GM19043 (cell line): ENCODE results near the gene TRIM28.
"Not testable (repeated sequence)": the region's sequence is repeated elsewhere in the genome, so short reads cannot be mapped to it uniquely, and the experiment has no call there.

Experiments used
- ATAC-seq: cut with Tn5 transposase; IDR thresholded peaks from one replicate; pipeline ENCODE4 v1.9.1; 2021; ENCODE audit warnings: low read depth; ENCODE audit not compliant: unreplicated experiment

The TRIM28 gene

GRCh38 chr19:58518256-58519086, 25.4 kb upstream of the TRIM28 start:
- ATAC-seq, result no peak

GRCh38 chr19:58519087-58519354, 24.8 kb upstream of the TRIM28 start:
- no peak for ATAC-seq

- ATAC-seq, result peak; percentile 67
Observed at GRCh38 chr19:58519355-58520256, 24.3 kb upstream of the TRIM28 start, which contains the start of gene ZBTB45. Gene ZBTB45 (minus strand): TSS chr19:58519810. CDS start chr19:58517673, 2,137 bp downstream.

- ATAC-seq, result no peak
Observed at GRCh38 chr19:58520257-58520599, 23.6 kb upstream of the TRIM28 start.

DNA sequence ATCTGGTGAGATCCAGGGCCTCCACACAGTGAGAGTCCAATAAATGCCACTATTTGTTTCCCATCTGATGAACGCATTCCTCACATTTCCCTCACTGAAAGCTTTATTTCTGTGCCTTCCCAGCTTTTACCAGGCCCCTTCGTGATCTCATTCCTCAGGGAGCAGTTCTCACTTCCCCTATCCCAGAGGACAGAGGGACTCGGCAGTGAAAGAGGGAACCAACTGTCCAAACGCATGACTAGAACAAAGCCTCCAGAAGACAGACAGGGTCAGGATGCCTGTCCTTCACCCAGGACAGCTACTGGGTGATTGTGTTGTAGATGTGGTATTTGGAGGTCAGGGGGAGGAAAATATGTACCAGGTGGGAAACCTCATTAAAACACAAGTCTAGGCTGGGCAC, 22.2 kb upstream of the TRIM28 start:
- no peak for ATAC-seq

DNA sequence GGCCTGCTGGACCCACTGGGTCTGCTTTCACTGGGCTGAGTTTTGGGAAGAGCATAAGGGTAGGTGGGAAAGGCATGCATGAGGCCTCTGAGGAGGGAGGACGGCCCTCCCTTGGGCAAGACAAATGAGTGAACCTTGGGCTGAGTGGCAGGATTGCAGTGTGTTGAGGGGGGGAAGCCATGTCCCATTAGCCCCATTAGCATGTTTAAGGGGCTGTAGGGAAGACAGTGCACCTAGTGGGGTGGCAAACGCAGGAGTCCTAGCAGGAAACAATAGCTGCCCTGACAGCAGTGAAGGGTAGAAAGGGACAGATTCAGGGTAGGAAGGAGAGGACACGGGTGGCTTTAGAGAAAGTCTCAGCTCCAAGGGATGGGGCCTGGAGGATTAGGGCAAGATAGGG, 21.2 kb upstream of the TRIM28 start:
- no peak for ATAC-seq

- no peak for ATAC-seq
Observed at GRCh38 chr19:58529405-58529804, 14.5 kb upstream of the TRIM28 start.

GRCh38 chr19:58531034-58531840, 12.6 kb upstream of the TRIM28 start:
- no peak for ATAC-seq

DNA sequence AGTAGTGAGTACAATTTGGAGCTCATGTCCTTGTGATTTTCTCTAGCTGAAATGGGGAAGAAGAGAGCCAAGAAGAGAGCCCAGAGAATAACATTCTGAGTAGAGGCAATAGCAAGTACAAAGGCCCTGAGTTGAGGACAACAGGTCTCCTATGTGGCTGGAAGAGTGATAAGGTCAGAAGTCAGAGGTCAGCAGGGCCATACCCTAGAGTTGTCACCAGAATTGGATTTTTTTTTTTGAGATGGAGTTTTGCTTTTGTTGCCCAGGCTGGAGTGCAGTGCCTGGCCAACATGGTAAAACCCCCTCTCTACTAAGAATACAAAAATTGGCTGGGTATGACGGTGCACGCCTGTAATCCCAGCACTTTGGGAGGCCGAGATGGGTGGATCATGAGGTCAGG, 8.0 kb upstream of the TRIM28 start:
- ATAC-seq, result no peak

DNA sequence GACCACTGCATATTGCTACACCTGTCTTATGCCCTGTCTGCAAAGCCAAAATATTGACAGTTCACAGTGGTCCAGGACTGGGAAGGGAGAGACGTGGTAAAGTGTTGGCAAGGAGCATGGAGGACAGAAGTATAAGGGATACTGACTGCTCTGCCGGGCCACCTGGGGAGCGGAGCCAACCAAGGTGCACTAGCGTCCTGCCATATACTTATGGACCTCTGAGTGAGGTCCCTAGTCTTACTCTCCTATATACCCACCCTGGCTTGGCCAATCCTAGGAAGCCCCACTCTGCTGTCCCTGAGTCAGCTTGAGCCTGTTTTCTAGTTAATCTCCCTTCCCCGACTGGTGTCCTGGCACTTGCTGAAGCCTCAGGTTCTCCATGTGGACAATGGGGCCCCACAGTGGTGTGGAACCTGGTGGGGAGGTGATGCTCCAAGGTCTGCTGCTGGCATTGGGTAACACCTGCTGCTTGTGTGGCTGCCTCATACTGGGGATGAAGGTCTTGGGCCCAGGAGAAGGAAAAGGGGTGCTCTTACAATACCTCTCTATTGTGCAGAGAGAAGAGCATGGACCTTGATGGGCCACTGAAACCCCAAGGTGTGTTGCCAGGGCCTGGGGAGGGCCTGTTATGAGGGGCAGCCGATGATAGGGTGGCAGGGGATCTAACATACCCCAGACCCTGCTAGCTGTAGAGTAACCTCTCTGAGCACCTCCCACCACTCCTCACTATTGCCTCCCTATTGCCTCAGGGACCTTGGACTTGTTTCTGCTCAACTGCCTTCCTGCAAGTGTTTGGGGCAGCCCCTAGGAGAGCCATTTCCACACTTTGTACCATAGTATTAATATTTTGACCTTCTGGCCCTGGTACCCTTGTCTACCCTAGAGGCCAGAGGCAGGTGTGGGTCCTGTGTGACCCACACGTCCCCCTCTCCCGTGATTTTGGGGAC, 6.7 kb upstream of the TRIM28 start:
- no peak for ATAC-seq

GRCh38 chr19:58538257-58539168, 5.4 kb upstream of the TRIM28 start:
- ATAC-seq, result no peak

DNA sequence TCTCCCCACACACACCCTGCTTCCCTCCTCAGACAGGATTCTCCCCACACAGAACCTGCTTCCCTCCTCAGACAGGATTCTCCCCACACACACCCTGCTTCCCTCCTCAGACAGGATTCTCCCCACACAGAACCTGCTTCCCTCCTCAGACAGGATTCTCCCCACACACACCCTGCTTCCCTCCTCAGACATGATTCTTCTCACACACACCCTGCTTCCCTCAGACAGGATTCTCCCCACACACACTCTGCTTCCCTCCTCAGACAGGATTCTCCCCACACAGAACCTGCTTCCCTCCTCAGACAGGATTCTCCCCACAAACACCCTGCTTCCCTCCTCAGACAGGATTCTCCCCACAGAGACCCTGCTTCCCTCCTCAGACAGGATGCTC, 4.7 kb upstream of the TRIM28 start:
- ATAC-seq, result not testable (repeated sequence)

GRCh38 chr19:58542641-58543372, 1.1 kb upstream of the TRIM28 start:
- ATAC-seq, result not testable (repeated sequence)

DNA sequence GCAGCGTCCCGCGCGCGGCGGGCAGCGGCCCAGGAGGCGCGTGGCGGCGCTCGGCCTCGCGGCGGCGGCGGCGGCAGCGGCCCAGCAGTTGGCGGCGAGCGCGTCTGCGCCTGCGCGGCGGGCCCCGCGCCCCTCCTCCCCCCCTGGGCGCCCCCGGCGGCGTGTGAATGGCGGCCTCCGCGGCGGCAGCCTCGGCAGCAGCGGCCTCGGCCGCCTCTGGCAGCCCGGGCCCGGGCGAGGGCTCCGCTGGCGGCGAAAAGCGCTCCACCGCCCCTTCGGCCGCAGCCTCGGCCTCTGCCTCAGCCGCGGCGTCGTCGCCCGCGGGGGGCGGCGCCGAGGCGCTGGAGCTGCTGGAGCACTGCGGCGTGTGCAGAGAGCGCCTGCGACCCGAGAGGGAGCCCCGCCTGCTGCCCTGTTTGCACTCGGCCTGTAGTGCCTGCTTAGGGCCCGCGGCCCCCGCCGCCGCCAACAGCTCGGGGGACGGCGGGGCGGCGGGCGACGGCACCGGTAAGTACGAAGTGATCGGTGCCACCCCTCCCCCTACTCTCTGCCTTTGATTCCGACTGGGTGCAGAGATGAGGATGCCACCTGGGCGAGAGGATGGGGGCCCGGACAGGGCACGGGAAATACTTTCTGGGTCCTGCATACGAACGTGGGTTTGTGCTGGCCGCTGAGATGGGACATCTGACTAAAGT, 874 bp downstream of the TRIM28 start:
- ATAC-seq, result peak; percentile 29

DNA sequence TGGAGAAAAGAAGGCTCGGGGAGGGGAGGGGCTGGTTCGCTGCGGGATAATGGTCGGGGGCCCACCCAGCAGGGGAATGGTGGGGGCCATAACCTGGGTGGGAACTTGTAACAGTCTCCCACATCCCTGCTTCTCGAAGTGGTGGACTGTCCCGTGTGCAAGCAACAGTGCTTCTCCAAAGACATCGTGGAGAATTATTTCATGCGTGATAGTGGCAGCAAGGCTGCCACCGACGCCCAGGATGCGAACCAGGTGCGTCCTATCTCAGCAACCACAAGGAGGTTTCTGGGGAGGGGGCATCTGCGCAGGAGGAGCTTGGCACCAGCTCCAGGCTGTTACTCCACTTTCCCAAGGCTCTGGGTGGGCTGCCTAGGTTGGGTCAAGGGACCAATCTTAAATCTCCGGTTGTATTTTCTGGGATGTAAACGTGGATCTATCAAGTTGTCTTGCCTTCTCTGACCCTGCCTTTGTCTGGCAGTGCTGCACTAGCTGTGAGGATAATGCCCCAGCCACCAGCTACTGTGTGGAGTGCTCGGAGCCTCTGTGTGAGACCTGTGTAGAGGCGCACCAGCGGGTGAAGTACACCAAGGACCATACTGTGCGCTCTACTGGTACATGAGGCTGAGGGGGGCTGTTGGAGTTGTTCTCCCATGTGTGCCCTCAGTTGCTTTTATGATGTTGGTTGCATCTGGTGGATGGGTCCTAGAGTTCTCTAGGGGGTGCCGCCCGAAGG, 1.6 kb downstream of the TRIM28 start:
- ATAC-seq, result no peak

DNA sequence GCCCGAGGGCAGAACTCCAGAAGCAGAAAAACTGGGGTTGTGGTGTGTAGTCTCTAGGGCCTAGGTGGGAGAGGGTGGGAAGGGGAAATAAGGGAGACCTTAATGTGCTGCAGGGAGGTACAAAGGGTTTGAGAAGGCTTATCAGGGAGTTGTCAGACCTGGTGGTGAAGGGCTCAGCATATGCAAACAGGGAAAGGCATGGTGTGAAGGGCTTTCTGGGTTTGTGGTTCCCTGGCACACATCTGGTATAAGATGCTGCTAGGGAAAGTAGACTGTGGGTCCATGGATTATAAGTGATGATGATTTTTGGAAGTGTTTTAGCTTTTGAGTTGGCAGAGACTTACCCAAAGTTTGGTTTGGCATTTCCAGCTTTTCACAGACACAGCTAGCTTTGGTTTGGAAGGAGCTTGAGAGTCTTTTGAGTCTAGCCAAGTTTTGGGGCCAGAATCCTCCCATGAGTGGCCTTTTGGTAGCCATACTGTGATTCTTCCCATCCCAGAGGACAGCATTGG, 2.2 kb downstream of the TRIM28 start:
- ATAC-seq, result no peak
